ENCODE measurements around the gene COX17.

DNA sequence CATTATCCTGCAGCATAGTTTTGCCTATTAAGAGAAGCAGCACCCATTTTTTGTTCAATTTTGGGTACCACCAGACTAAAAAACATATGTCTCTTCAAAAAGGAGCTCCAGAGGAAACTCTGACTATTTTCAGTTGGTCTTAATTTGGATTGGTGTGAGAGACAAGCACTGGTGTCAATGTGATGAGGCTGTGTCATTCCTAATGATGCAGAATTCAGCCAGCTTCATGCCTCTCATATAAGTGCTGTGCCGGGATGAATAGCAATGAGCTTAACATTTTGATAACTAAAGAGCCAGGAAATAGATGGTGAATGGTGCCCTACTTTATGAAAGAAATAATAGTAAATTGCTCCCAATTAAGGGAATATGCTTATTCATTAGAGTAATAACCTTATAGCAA lies 32.7 kb downstream of the COX17 start:
- no peak for TF ChIP-seq CTCF (IDR thresholded peaks at IDR 0.05; ENCODE audit: insufficient read depth, low read depth, low read length)
- TF ChIP-seq EZH2 (IDR thresholded peaks at IDR 0.05; ENCODE audit: insufficient read depth, low read length): no peak
